ENCODE data around the gene DNASE1.
"Not testable (repeated sequence)": the region's sequence is repeated elsewhere in the genome, so short reads cannot be mapped to it uniquely, and the experiment has no call there.

The DNASE1 gene

GRCh38 chr16:3642397-3643094 is 11.9 kb upstream of the DNASE1 start:
- DNase-seq = no peak

GRCh38 chr16:3643095-3643730 is 11.3 kb upstream of the DNASE1 start:
- DNase-seq = no peak

- no peak for DNase-seq
These were observed 9.4 kb upstream of the DNASE1 start for GRCh38 chr16:3645108-3645503.

DNA sequence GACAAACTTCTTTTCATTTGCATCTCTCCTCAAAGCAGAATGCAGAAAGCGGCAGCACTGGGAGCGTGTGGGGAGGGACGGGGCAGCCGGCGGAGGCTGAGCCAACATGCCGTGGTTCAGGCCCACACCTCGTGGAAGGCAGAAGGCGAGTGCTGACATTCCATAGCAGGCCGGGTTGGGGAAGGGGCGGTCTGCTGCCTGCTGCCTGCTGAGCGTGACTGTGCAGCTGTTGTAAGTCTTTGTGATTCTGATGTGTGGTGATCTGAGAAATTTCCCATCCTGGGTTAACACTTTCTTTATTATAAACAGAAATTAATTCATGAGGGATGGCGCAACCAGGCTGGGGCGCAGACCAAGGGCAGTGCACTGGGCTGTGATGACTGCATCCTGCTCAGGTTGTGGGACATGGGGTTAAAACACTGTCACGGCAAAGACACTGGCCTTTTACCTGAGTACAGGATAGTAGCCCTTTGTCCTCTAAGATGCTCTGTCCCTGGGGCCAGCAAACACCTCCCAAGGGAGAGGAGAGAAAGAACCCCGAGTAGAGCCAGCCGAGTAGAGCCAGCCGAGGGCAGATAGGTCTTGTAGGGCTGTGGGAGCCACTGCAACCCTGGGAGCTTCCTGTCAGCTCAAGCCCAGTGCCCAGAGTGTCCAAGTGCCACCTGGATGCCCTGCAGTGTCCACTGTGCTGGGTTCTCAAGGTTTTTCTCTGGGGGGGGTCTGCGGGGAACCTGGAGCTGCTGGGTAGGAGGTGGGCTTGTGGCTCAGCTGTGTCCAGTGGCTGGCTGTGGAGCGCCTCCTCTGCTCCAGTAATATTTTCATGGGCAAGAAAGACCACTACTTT is 8.8 kb upstream of the DNASE1 start:
- DNase-seq = no peak

GRCh38 chr16:3646348-3646920 is 8.1 kb upstream of the DNASE1 start:
- DNase-seq = no peak

GRCh38 chr16:3650631-3651265 is 3.7 kb upstream of the DNASE1 start:
- DNase-seq = no peak

DNA sequence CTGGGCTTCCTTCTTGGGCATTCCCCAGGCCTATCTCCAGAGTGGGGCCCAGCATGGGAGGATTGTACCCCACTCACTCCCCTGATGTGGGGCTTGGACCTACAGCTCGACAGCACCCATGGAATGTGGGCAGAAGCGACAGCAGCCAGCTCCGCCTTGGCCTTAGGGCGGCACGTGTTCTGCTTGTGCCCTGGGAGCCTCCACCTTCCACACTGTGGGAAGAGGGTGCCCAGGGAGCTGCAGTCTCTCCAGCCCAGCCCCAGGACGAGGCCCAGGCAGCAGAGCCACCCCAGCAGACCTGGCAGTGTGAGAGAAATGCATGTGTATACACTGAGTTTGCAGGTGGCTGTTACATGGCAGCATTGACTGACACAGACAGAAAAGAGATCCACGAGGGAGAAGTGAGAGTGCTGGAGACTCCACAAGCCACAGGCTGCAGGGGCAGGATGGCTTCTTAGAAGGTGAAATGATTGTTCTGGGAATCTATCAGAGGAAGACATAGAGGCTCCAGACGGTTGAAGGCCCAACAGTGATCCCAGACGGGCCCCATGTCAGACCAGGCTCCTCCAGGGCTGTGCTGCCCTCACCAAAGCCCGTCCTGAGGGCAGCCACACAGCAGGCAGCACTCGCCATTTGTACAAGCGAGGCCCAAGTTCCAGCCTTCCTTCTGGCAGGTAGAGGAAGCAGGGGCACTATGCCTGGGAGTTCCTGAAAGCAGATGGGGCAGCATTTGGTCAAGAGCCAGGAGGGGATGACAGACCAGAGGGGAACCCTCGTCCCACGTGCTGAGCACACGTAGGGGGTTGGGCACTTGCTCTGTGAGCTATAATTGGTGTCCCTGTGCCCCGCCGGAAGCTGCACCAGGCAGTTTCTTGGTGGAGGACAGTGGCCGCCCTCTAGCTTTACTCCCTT is 2.8 kb upstream of the DNASE1 start:
- DNase-seq = no peak

GRCh38 chr16:3652373-3653195 is 1.9 kb upstream of the DNASE1 start:
- DNase-seq = no peak

GRCh38 chr16:3655030-3655395 is 522 bp downstream of the DNASE1 start:
- DNase-seq = no peak

DNA sequence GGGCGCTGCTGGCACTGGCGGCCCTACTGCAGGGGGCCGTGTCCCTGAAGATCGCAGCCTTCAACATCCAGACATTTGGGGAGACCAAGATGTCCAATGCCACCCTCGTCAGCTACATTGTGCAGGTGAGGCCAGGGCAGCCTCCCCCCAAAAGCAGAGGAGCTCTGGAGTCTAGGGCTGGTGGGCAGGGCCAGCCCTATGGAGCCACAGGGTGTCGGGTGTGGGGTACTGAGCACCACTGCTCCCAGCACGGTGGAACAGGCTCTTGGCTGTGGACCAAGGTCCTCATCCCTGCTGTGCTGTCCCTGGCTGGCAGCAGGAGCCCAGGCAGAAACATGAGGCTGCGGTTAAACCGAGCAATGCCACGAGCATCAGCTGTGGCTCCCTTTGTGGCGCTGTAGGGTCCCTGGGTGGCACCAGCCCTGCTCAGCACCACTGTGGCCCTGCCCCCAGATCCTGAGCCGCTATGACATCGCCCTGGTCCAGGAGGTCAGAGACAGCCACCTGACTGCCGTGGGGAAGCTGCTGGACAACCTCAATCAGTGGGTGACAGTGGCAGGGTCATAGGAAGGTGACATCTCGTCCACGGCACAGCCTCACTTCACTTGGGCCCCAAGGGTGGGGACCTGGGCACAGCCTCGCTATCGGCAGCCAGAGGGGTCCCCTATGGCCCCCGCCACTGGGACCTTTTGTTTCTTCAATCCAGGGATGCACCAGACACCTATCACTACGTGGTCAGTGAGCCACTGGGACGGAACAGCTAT is 1.1 kb downstream of the DNASE1 start:
- DNase-seq = no peak

GRCh38 chr16:3656160-3656490 is 1.6 kb downstream of the DNASE1 start:
- not testable (repeated sequence) for DNase-seq

- DNase-seq = no peak
These were observed 2.3 kb downstream of the DNASE1 start for GRCh38 chr16:3656491-3657468.

GRCh38 chr16:3659251-3659650 is 4.8 kb downstream of the DNASE1 start:
- no peak for DNase-seq

GRCh38 chr16:3661311-3661710 is 6.8 kb downstream of the DNASE1 start:
- no peak for DNase-seq

DNA sequence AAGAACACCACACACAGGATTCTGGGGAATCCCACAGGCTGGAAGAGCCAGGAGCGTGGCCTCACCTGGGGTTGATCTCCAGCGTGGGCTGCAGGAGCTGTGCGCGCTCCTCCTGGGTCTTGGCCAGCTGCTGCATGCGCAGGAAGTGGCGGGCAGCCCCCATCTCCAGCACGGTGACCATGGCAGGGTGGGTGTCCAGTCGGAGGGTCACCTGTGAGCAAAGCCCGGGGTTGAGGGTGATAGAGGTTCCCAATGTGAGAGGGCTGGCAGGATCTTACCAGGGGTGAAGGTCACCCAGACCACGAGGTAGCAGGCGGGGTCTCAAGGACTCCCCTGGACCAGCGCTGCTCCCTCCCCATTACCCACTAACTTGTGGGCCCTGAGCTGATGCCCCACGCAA is 7.4 kb downstream of the DNASE1 start:
- DNase-seq = no peak

GRCh38 chr16:3662601-3663000 is 8.1 kb downstream of the DNASE1 start:
- DNase-seq = no peak

DNA sequence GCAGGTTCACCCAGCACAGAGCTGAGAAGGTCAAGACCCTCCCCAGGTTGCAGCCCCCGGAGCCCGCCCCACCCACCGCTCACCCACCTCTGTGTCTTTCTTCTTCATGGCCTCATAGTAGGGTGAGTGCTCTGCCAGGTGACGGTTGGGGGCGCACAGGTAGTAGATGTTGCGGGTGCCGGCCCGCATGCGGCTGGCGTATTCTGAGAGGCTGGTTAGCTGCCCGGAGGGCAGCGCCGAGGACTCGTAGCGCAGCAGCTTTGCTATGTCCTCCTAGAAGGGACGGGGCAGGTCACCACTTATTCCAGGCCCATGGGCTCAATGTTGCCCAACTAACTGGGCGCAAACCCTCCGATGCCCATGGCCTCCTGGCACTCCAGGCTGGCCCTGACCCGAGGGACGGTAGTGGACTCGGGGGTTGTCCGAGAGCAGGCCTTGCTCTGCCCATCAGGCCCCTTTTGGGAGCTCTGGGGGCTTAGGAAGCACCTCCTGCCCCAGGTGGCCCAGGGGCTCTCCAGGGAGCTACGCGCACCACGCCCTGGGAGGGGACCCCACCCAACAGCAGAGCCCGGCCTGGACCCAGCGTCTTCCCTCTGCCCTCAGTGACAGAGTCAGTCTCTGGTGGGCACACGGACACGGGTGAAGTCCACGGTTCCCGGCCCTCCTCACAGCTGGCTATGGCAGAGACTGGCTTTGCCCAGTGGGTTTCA is 9.9 kb downstream of the DNASE1 start:
- DNase-seq = no peak

GRCh38 chr16:3665508-3665907 is 11.0 kb downstream of the DNASE1 start:
- DNase-seq = no peak

- no peak for DNase-seq
These were observed 14.1 kb downstream of the DNASE1 start for GRCh38 chr16:3668626-3669025.
